HepG2 (cell line): ENCODE results near the gene MPC1. TPM values are rescaled to one million over a fixed set of nuclear protein-coding genes. Genes with fewer than 3 reads are reported as not detected.

Source experiments
- FIP1L1 ChIP-seq: fragments of 200-400 bp; formaldehyde crosslinking; IDR thresholded peaks from 2 replicates; pipeline ENCODE4 v1.6.1; 2018; ENCODE audit warnings: low read depth, mild to moderate bottlenecking, low read length, moderate library complexity, borderline replicate concordance; ENCODE audit not compliant: insufficient read depth
- KDM5A ChIP-seq: fragments of 200-600 bp; sonication (generic); IDR thresholded peaks from 2 replicates; pipeline ENCODE4 v1.7.0; 2018; ENCODE audit warnings: antibody characterized with exemption, mild to moderate bottlenecking, low read length, borderline replicate concordance
- RXRB ChIP-seq: IDR thresholded peaks from 2 replicates; pipeline ENCODE4 v1.6.1; 2016; ENCODE audit warnings: borderline replicate concordance, missing genetic modification reagents, missing compliant biosample characterization
- SALL1 ChIP-seq: sonication (generic); formaldehyde crosslinking; IDR thresholded peaks from 2 replicates; pipeline ENCODE4 v1.8.0; 2022; ENCODE audit warnings: mild to moderate bottlenecking, missing genetic modification reagents
- SATB2 ChIP-seq: sonication (generic); formaldehyde crosslinking; IDR thresholded peaks from 2 replicates; pipeline ENCODE4 v1.5.0; 2020; ENCODE audit warnings: missing genetic modification reagents
- ZFY ChIP-seq: sonication (generic); formaldehyde crosslinking; IDR thresholded peaks from 2 replicates; pipeline ENCODE4 v1.4.0; 2020; ENCODE audit warnings: missing genetic modification reagents
- ZNF101 ChIP-seq: sonication (generic); formaldehyde crosslinking; IDR thresholded peaks from 2 replicates; pipeline ENCODE4 v1.4.0; 2020; ENCODE audit warnings: mild to moderate bottlenecking, low read depth, missing genetic modification reagents, borderline replicate concordance
- ZNF136 ChIP-seq: sonication (generic); formaldehyde crosslinking; IDR thresholded peaks from 2 replicates; pipeline ENCODE4 v1.8.1; 2022; ENCODE audit warnings: low read depth, mild to moderate bottlenecking, moderate library complexity, missing genetic modification reagents
- ZNF780A ChIP-seq: sonication (generic); formaldehyde crosslinking; IDR thresholded peaks from 2 replicates; pipeline ENCODE4 v1.8.0; 2022; ENCODE audit warnings: mild to moderate bottlenecking, missing genetic modification reagents, moderate library complexity
- polyA plus RNA-seq, 8 experiments: library from polyadenylated mRNA; depleted of rRNA in 3 of 8; stranded (reverse) in 7 of 8; unstranded in 1 of 8; fragments of >200 nt; fragmentation: Illumina TruSeq in 4 of 8; extraction: Trizol in 4 of 8; gene quantifications; 2 replicates each; pipeline versions ENCODE4 v1.2.1 to v1.2.3, GENCODE V29; 2011 to 2016; ENCODE audit warnings: low read depth in 4 of 8, missing spikeins in 1 of 8, mixed read lengths in 1 of 8; ENCODE audit not compliant: insufficient read depth in 1 of 8
- total RNA-seq, 5 experiments: library from RNA; depleted of rRNA; stranded (reverse); fragments of >200 nt; fragmentation: Illumina TruSeq; extraction: Trizol; gene quantifications; 2 replicates each; pipeline ENCODE4 v1.2.3, GENCODE V29; 2016; ENCODE audit warnings: low read depth in 1 of 5
- TF ChIP-seq, protein P1 (sequence below): sonication (generic); formaldehyde crosslinking; IDR thresholded peaks from 2 replicates; pipeline ENCODE4 v1.5.0; 2020; ENCODE audit warnings: missing genetic modification reagents
- TF ChIP-seq, protein P2 (sequence below): sonication (generic); formaldehyde crosslinking; IDR thresholded peaks from 2 replicates; pipeline ENCODE4 v1.4.0; 2020; ENCODE audit warnings: low read depth, mild to moderate bottlenecking, missing genetic modification reagents
- TF ChIP-seq, protein P3 (sequence below): sonication (generic); formaldehyde crosslinking; IDR thresholded peaks from 2 replicates; pipeline ENCODE4 v1.5.1; 2020; ENCODE audit warnings: mild to moderate bottlenecking, missing genetic modification reagents
- TF ChIP-seq, protein P4 (sequence below): sonication (generic); formaldehyde crosslinking; IDR thresholded peaks from 2 replicates; pipeline ENCODE4 v1.4.0; 2020; ENCODE audit warnings: missing genetic modification reagents
- TF ChIP-seq, protein P5 (sequence below): sonication (generic); formaldehyde crosslinking; IDR thresholded peaks from 2 replicates; pipeline ENCODE4 v1.5.0; 2020; ENCODE audit warnings: mild to moderate bottlenecking, low read depth, missing genetic modification reagents, borderline replicate concordance

MPC1 gene
- total and polyA plus RNA-seq, 2 of the 13 experiments (the other 11 are each of a cell fraction or from before 2014, with no cell fraction given), result 189 to 214 TPM

DNA sequence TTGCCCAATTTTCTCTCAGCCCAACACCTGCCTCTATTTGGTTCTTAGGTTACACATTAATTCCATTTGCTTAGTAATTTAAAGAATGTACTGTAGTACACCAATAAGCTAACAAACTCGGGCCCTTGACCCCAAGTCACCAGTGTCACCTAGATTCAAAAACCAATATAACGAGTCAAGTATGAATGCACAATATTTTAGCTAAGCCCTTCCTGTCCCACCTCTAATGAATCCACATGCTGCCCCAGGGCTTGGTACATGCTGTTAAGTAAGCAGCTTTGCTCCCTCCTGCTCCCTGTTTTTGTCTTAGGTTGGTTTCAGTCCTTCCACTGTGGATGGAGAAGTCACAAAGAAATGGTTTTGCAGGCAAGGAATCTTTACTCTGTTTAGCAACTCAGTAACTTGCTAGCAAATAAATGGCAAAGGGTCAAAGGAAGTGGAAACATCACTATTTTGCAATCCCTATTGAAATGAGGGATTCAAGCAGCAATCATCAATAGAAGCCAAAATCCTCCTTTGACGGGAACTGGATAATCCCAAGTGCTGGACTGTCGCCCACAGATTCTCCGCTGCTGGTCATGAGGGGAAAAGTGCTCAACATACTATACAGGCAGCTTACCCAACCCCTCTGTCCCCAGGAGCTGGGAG, 5.0 kb upstream of the MPC1 start (continued):
- 0 out of 2 replicates have a peak, but pooled peaks have one; percentile 75 for TF ChIP-seq ZNF101 (CRISPR knock-in tag)
- TF ChIP-seq ZNF780A (CRISPR knock-in tag), result 0 out of 2 replicates have a peak, but pooled peaks have one; percentile 27
- TF ChIP-seq KDM5A, result no peak; the same call in 1 of the 2 replicates
- TF ChIP-seq RXRB (CRISPR knock-in tag), result peak; percentile 95
- peak; percentile 96; the same call in 1 of the 2 replicates for TF ChIP-seq ZNF136
- peak; percentile 41; the same call in 1 of the 2 replicates for TF ChIP-seq SATB2 (CRISPR knock-in tag)
- TF ChIP-seq, protein P1, sequence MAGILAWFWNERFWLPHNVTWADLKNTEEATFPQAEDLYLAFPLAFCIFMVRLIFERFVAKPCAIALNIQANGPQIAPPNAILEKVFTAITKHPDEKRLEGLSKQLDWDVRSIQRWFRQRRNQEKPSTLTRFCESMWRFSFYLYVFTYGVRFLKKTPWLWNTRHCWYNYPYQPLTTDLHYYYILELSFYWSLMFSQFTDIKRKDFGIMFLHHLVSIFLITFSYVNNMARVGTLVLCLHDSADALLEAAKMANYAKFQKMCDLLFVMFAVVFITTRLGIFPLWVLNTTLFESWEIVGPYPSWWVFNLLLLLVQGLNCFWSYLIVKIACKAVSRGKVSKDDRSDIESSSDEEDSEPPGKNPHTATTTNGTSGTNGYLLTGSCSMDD (CRISPR knock-in tag), result no peak
- TF ChIP-seq SALL1 (CRISPR knock-in tag), result peak; percentile 82
- TF ChIP-seq, protein P2, sequence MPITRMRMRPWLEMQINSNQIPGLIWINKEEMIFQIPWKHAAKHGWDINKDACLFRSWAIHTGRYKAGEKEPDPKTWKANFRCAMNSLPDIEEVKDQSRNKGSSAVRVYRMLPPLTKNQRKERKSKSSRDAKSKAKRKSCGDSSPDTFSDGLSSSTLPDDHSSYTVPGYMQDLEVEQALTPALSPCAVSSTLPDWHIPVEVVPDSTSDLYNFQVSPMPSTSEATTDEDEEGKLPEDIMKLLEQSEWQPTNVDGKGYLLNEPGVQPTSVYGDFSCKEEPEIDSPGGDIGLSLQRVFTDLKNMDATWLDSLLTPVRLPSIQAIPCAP, result no peak
- TF ChIP-seq ZFY (CRISPR knock-in tag), result peak; percentile 25; the same call in 1 of the 2 replicates
- TF ChIP-seq, protein P3, sequence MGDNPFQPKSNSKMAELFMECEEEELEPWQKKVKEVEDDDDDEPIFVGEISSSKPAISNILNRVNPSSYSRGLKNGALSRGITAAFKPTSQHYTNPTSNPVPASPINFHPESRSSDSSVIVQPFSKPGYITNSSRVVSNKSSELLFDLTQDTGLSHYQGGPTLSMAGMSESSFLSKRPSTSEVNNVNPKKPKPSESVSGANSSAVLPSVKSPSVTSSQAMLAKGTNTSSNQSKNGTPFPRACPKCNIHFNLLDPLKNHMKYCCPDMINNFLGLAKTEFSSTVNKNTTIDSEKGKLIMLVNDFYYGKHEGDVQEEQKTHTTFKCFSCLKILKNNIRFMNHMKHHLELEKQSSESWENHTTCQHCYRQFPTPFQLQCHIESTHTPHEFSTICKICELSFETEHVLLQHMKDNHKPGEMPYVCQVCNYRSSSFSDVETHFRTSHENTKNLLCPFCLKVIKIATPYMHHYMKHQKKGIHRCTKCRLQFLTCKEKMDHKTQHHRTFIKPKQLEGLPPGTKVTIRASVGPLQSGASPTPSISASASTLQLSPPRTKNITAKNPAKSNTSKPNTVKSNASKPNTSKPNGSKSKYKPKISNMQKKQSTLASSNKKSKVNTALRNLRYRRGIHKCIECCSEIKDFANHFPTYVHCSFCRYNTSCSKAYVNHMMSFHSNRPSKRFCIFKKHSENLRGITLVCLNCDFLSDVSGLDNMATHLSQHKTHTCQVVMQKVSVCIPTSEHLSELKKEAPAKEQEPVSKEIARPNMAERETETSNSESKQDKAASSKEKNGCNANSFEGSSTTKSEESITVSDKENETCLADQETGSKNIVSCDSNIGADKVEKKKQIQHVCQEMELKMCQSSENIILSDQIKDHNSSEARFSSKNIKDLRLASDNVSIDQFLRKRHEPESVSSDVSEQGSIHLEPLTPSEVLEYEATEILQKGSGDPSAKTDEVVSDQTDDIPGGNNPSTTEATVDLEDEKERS, result no peak
- TF ChIP-seq, protein P4, sequence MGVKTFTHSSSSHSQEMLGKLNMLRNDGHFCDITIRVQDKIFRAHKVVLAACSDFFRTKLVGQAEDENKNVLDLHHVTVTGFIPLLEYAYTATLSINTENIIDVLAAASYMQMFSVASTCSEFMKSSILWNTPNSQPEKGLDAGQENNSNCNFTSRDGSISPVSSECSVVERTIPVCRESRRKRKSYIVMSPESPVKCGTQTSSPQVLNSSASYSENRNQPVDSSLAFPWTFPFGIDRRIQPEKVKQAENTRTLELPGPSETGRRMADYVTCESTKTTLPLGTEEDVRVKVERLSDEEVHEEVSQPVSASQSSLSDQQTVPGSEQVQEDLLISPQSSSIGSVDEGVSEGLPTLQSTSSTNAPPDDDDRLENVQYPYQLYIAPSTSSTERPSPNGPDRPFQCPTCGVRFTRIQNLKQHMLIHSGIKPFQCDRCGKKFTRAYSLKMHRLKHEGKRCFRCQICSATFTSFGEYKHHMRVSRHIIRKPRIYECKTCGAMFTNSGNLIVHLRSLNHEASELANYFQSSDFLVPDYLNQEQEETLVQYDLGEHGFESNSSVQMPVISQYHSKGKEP (CRISPR knock-in tag), result no peak
- TF ChIP-seq FIP1L1, result 0 out of 2 replicates have a peak, but pooled peaks have one; percentile 68
- TF ChIP-seq, protein P5, sequence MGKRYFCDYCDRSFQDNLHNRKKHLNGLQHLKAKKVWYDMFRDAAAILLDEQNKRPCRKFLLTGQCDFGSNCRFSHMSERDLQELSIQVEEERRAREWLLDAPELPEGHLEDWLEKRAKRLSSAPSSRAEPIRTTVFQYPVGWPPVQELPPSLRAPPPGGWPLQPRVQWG, result no peak
